Activated CD4-positive, alpha-beta T cell treated with anti-CD3 and anti-CD28 coated beads for 24 hours (primary cell): ENCODE results near the gene ZNF839.
"Not testable (repeated sequence)": the region's sequence is repeated elsewhere in the genome, so short reads cannot be mapped to it uniquely, and the experiment has no call there.

Source experiments
- DNase-seq, 2 donors: peaks; one replicate each; pipeline ENCODE4 v3.0.0-alpha.2; 2020; ENCODE audit warnings: low read depth in 2 of 2

The ZNF839 gene

DNA sequence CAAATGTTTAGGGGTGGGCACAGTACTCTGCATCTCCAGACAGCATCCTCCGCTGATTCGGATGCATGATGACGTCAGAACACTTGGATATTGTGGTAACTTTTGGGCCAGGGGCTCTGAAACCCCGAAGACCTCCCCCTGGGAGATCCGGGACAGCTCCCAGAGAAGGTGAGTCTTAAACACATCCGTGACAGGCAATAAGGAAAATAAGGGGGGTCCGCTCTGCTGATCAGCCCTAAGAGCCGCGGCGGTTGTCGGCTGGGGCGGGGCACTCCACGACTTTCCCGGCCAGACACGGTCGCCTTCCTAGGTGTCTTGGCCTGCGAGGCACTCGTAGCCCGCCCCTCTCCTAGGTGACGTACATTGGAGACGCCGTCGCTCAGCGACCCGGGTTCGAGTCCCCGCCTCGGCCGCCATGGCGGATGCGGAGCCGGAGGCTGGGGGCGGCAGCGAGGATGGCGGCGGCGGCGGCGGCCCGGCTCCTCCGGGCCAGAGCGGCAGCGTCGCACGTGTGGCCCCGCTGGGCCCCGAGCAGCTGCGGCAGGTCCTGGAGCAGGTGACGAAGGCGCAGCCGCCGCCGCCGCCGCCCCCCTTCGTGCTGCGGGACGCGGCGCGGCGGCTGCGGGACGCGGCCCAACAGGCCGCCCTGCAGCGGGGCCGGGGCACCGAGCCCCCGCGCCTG, at the start of gene ZNF839:
TSS of gene ZNF839 (plus strand) at position 396 of the 682 bp plus-strand sequence. CDS start at position 416, 20 bp downstream.
- peak; percentile 92 to 94 for DNase-seq

- DNase-seq, result no peak
Observed at GRCh38 chr14:102272392-102272791, 47.2 kb upstream of the ZNF839 start.

- DNase-seq, result no peak
Observed at GRCh38 chr14:102275866-102276265, 43.7 kb upstream of the ZNF839 start.

GRCh38 chr14:102277874-102278630, 41.5 kb upstream of the ZNF839 start:
- no peak for DNase-seq

DNA sequence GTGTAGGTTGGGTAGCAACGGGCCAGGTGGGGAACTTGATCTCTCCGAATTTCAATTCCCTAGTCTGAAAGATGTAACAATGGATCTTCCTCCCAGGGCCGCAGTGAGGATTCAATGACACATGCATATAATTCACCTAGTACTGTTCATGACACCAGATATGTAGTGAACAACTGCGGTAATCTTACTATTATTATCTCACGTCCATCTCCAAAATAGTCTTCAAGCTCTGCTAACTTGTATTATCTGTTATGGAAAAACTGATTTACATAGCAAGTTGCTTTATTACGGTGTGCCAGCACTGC, 41.0 kb upstream of the ZNF839 start:
- no peak for DNase-seq

- no peak for DNase-seq
Observed at GRCh38 chr14:102279282-102279681, 40.3 kb upstream of the ZNF839 start.

DNA sequence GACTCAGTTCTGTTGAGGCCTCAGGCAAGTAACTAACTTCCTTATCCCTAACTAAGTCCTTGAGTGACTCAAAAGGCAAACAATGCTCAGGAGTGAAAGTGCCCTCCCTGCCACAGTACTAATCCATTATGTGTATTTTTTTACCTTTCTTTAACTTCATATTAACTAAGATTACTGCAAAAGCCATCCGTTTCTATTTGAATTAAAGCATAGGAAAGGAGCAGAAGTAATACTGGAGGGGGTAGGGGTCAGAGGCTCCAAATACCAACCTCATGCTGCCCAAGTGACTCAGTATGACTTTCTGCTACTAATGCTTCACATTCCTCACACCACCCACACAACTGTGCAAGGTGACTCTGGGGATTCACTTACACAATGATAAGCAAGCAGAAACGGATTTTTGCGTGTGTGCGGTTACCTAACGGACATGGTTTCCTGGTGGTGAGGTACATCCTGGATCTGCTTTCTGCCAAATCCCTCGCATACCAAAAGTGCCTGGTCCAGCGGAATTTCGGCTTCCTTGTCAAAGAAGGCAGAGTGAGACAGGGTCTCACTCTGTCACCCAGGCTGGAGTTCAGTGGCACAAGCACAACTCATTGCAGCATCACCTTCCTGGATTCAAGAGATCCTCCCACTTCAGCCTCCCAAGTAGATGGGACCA, 39.7 kb upstream of the ZNF839 start:
- no peak for DNase-seq

DNA sequence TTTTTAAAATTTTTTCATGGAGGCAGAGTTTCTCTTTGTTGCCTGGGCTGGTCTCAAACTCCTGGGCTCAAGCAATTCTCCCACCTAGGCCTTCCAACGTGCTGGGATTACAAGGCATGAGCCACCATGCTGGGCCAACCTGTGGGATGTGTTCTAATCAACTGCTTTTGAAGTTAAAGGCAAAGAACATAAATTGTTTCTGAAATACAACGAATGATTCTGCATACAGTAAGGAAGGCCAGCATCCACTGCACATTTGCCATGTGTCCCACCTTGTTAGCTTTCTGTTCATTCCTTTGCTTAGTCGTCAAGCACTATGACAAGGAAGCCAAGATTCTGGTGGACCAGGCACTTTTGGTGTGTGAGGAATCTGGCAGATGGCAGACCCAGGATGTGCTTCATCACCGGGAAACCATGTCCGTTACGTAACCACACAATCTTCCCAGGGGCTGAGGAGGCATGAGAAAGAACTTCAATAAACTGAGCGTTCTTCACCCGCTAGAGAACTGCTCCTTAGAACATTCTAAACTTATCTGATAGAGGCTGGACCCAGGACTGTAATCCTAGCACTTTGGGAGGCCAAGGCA, 39.1 kb upstream of the ZNF839 start:
- DNase-seq, result no peak

GRCh38 chr14:102282751-102283465, 36.6 kb upstream of the ZNF839 start:
- no peak for DNase-seq

DNA sequence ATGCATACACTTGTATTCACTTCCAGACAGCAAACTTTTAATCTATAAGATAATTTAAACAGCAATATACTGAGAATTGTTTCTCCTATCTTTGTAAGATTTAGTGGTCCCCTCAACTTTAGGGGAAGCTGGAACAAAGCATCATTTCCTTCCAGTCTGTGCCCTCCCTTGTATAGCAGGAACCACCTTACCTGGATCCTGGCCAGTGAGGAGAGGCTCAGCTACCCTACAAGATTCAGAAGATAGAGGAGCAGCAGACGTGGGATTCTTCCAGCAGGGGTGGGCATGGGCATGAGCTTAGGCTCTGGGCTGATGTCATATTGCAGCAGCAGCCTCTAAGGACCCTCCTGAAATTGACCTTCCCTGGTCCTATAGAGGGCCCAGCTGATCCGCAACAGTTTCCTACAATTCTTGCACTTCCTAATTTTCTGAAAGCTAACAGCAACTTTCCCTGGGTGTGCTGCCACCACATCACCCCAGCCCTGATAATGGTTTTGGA, 35.9 kb upstream of the ZNF839 start:
- DNase-seq, result no peak

DNA sequence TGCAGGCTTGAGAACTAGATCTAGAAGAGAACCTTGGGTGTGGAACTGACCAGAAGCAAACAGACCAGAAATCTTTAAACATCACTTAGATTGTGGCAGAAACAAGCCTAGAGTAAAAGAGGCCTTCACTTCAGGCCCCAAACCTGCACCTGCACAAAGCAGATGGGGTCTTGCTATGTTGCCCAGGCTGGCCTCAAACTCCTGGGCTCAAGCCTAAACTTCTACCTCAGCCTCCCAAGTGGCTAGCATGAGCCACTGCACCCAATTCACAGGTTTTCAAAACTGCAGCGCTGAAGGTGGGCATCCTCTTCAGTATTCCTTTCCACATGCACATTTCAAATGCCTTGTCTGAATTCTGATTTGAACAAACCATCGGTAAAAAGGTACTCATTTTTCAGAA, 34.4 kb upstream of the ZNF839 start:
- no peak for DNase-seq

- no peak for DNase-seq
Observed at GRCh38 chr14:102288139-102288538, 31.4 kb upstream of the ZNF839 start.

DNA sequence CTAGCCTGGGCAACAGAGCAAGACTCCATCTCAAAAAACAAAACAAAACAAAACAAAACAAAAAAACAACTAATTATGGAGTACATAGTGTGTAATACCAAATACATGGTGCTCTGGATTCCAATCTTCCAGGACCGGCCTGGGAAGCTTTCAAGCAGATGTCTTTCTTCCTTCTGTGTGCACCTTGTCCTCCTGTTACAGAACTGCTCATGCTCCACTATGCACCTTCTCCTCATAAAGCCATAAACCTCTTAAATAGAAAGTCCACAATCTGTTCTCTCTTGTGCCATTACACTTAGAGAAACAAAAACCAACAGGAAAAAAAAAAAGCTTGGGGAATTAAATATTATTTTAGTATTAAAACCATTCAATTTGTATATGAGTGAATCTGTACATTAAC, 27.1 kb upstream of the ZNF839 start:
- DNase-seq, result no peak

DNA sequence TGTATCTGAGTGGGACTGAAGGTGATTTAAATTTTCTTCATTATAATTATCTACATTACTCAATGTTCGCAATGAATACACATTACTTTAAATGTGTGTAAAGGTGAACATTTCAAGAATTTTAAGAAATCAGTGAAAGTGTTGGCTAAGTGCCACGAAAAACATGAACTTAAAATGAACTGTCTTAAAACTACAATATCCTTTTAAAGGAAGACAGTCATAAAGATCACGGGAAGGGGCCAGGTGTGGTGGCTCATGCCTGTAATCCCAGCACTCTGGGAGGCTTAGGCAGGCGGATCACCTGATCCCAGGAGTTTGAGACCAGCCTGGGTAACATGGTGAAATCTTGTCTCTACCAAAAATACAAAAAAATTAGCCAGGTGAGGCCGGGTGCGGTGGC, 25.8 kb upstream of the ZNF839 start:
- DNase-seq, result no peak

DNA sequence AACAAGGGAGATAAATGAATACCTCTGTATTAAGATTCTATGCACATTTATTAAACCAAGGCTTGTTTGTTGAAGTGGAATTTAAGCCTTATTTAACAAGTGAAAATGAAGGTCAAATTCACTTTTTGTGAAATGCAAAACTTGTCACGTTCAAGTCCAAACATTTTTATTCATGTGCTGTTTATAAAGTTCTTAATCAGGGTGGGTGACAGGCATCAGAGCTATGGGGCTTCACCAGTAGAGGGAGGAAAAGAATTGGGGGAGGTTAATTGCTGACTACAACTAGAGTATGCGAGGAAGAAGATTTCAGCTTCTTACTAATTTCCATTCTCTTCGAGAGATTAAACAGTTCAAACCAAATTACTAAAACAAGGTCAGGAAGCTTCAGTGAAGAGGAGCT, 24.3 kb upstream of the ZNF839 start:
- no peak for DNase-seq

GRCh38 chr14:102297436-102298170, 21.9 kb upstream of the ZNF839 start:
- DNase-seq, result no peak

GRCh38 chr14:102298303-102299070, 21.1 kb upstream of the ZNF839 start:
- not testable (repeated sequence) for DNase-seq

DNA sequence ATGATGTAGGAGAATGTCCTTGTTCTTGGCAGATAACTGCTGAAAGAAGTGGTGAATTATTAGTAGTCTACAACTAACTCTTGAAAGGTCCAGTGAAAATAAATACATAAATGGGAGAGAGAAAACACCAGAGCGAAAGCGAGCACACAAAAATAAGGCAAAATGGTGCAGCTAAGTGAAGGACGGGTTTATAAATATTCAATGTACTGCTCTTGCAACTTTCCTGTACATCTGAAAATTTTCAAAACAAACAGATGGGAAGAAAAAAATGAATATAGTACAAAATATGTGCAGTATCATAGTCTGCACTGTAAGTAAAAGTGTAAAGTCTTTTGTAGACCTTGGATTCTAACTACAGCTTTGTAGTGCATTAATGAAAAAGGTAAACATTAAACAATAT, 15.9 kb upstream of the ZNF839 start:
- DNase-seq, result no peak

DNA sequence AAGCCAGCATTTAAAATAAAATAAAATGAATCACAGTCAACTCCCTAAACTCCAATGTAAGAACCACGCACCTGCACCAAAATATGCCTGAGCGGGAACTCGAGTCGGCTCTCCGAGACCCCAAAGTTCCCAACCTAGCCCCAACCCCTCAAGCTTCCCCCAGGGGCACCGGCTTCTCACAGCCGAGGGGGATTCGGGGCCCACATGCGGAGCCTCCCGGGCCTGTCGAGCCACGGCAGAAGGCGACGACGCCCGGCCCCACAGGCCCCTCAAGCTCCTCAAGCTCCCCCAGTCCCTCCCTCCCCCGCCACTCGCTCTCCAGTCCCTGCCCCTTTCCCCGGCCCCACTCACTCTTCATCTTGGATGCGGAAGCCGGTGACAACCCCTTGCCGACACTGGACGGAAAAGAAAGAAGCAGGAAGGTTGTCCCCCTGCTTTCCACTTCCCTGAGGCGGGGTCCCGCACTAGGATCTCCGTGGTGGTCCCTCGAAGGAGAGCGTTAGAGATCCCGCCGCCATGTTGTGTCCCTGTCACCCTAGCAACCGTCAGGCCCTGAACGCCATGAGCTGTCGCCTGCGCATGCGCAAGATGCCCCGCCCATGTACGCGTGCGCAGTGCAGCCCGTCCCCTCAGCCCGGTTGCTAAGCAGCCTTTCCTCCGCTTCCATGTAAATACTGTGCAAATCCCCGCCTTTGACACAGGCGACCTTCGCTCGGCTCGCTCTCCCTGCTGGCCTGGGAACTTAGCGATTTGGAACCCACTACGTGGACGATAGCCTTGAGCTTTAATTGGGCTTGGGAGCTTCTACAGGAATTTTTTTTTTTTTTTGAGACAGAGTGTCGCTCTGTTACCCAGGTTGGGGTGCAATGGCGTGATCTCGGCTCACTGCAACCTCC, 14.7 kb upstream of the ZNF839 start, which contains the start of gene MOK:
TSS of gene MOK (minus strand) at position 554 of the 896 bp plus-strand sequence. CDS start at position 358, 196 bp downstream.
- DNase-seq, result peak; percentile 95
